Neural crest cell (in vitro differentiated cells): ENCODE measurements around the gene MDN1. TPM values are rescaled to one million over a fixed set of nuclear protein-coding genes. Genes with fewer than 3 reads are reported as not detected.
"Not testable (repeated sequence)": the region's sequence is repeated elsewhere in the genome, so short reads cannot be mapped to it uniquely, and the experiment has no call there.

ENCODE experiments used
- DNase-seq: peaks from one replicate; pipeline ENCODE4 v3.0.0; 2021; ENCODE audit warnings: low read depth, mixed read lengths, low spot score
- H3K27ac Mint-ChIP-seq: one replicate; pipeline ENCODE4 v1.8.0; 2021; ENCODE audit warnings: mild to moderate bottlenecking, mixed read lengths; ENCODE audit not compliant: unreplicated experiment
- H3K27me3 Mint-ChIP-seq: 2 replicates; pipeline ENCODE4 v1.8.0; 2021; ENCODE audit warnings: low read depth, mild to moderate bottlenecking, mixed read lengths
- H3K36me3 Mint-ChIP-seq: 2 replicates; pipeline ENCODE4 v1.8.0; 2021; ENCODE audit warnings: low read depth, mild to moderate bottlenecking, mixed read lengths
- H3K4me1 Mint-ChIP-seq: 2 replicates; pipeline ENCODE4 v1.8.0; 2021; ENCODE audit warnings: mixed read lengths
- H3K4me3 Mint-ChIP-seq: one replicate; pipeline ENCODE4 v1.8.0; 2021; ENCODE audit warnings: mild to moderate bottlenecking, mixed read lengths
- H3K9me3 Mint-ChIP-seq: 2 replicates; pipeline ENCODE4 v1.8.0; 2021; ENCODE audit warnings: mixed read lengths
- total RNA-seq: library from RNA; stranded (reverse); gene quantifications from 2 replicates; pipeline ENCODE4 v1.2.1, GENCODE V29; 2021
- TF ChIP-seq, protein P1 (sequence below): fragments of 200-600 bp; sonication (generic); conservative IDR thresholded peaks from 2 replicates; pipeline ENCODE4 v1.5.0; 2021; ENCODE audit warnings: antibody characterized with exemption, mild to moderate bottlenecking

MDN1 gene
- total RNA-seq, 1 donor from 2014 or later: 49.0 TPM

DNA sequence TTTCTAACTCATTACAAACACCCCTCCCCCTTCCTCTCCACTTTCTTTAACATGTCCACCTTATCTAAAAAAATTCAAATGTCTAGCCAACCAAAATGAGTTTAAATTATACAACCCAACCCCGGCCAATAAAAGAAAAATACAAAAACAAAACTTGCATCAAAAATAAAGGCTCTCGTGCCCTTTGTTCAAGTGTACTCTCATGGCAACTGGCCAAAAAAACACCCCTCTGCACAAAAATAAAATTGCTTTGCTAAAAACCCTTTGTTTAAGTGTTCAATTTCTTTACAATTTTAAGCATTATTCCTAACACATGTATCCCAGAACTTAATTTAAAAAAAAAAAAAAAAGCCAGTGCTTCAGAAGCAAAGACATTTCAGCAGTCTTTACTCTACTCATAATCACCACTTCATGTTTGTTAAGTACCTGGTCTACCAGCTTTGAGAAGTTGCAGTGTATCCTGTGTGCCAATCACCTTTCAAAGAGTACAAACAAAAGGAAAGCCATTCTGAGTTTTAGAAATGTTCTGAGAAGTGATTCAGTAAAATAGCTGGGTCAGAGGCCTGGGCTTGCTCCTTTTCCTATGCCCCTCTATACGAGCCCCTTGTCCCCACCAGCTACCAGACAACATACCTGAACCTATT, 87.5 kb downstream of the MDN1 start:
- H3K4me3 Mint-ChIP-seq: no peak overlapping the region
- no peaks in the 10 kb centered on the region for H3K27me3 Mint-ChIP-seq
- DNase-seq: no peak
- TF ChIP-seq, protein P1, sequence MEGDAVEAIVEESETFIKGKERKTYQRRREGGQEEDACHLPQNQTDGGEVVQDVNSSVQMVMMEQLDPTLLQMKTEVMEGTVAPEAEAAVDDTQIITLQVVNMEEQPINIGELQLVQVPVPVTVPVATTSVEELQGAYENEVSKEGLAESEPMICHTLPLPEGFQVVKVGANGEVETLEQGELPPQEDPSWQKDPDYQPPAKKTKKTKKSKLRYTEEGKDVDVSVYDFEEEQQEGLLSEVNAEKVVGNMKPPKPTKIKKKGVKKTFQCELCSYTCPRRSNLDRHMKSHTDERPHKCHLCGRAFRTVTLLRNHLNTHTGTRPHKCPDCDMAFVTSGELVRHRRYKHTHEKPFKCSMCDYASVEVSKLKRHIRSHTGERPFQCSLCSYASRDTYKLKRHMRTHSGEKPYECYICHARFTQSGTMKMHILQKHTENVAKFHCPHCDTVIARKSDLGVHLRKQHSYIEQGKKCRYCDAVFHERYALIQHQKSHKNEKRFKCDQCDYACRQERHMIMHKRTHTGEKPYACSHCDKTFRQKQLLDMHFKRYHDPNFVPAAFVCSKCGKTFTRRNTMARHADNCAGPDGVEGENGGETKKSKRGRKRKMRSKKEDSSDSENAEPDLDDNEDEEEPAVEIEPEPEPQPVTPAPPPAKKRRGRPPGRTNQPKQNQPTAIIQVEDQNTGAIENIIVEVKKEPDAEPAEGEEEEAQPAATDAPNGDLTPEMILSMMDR: no peak
- peaks cover 6% of the 10 kb centered on the region for H3K4me1 Mint-ChIP-seq
- H3K36me3 Mint-ChIP-seq: peaks cover 26% of the 10 kb centered on the region
- H3K27ac Mint-ChIP-seq: peak overlapping the region; percentile 2
- H3K9me3 Mint-ChIP-seq: no peaks in the 10 kb centered on the region

DNA sequence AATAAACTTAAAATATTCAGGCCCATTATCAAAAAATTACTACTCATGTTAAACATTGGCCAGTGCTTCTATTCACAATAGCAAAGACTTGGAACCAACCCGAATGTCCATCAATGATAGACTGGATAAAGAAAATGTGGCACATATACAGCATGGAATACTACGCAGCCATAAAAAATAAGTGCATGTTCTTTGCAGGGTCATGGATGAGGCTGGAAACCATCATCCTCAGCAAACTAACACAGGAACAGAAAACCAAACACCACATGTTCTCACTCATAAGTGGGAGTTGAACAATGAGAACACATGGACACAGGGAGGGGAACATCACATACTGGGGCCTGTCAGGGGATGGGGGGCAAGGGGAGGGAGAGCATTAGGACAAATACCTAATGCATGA, 88.3 kb downstream of the MDN1 start:
- H3K9me3 Mint-ChIP-seq, H3K4me3 Mint-ChIP-seq, H3K27me3 Mint-ChIP-seq, H3K4me1 Mint-ChIP-seq, H3K27ac Mint-ChIP-seq, DNase-seq: not testable (repeated sequence)
- H3K36me3 Mint-ChIP-seq: peaks cover 26% of the 10 kb centered on the region

DNA sequence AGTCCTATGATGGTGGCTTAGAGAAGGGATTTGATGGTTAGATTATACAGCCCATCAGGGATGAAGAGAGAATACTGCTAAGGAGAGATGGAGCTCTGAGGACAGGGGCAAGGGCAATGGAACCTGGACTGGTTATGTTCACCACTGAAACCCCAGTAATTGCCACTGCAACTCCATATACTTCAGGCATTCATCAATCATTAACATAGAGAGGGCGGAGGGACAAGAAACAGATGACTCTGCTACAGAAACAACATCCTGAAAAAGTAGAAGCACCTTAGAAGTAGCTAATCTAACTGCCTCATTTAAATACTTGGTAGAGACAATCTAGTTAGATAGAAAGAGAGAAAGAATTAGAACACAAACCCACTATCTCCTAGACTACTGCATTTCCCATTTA, 89.8 kb downstream of the MDN1 start:
- Mint-ChIP-seq H3K36me3 (peaks cover 23% of the 10 kb centered on the region), H3K4me3 (no peak overlapping the region), H3K27ac (no peak overlapping the region), H3K27me3 (no peaks in the 10 kb centered on the region), H3K4me1 (peaks cover 6% of the 10 kb centered on the region), H3K9me3 (no peaks in the 10 kb centered on the region)
- TF ChIP-seq, protein P1: no peak
- no peak for DNase-seq

DNA sequence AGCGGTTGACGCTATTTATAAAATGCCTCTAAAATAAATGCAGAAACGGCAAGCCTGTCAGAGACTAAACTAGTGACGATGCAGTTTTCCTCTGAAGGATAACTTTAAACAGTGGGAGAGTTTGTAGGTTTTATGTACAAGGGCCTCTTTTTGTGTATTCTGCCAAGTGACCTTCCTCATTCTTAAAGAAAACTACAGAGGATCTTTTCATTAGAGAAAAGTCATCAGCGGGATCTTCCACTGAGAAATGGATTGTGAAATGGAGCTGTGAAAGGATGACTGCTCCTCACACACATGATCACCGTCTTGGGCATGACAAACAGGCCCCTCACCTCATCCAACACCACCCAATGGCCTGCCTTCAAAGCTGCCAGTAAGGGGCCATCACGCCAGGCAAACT, 92.1 kb downstream of the MDN1 start:
- TF ChIP-seq, protein P1: no peak
- Mint-ChIP-seq H3K4me3 (no peak overlapping the region), H3K4me1 (peaks cover 3% of the 10 kb centered on the region), H3K27ac (peak overlapping the region; percentile 1), H3K27me3 (no peaks in the 10 kb centered on the region), H3K9me3 (no peaks in the 10 kb centered on the region), H3K36me3 (peaks cover 21% of the 10 kb centered on the region)
- no peak for DNase-seq

DNA sequence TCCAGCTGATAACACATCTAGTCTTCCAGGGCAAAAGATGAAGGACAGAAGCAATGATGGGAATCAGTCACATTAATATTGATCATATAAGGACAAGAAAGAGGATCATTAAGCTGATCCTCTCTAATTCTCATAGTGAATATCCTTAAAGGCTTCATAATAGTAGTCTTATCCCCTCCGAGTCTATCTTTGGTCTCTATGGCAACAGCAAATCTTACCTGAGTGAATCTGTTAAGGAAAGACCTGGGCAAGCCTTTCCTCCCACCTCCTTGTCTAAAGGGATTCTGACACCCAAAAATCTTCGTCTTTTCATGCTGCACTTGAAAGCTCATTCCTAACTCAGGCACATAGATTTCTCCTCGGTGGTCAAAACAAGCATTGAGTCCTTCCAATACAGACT, 94.6 kb downstream of the MDN1 start:
- peaks cover 9% of the 10 kb centered on the region for H3K36me3 Mint-ChIP-seq
- no peak for DNase-seq
- no peaks in the 10 kb centered on the region for H3K4me1 Mint-ChIP-seq
- no peaks in the 10 kb centered on the region for H3K9me3 Mint-ChIP-seq
- H3K27me3 Mint-ChIP-seq: no peaks in the 10 kb centered on the region
- no peak overlapping the region for H3K4me3 Mint-ChIP-seq
- TF ChIP-seq, protein P1: no peak
- no peak overlapping the region for H3K27ac Mint-ChIP-seq

DNA sequence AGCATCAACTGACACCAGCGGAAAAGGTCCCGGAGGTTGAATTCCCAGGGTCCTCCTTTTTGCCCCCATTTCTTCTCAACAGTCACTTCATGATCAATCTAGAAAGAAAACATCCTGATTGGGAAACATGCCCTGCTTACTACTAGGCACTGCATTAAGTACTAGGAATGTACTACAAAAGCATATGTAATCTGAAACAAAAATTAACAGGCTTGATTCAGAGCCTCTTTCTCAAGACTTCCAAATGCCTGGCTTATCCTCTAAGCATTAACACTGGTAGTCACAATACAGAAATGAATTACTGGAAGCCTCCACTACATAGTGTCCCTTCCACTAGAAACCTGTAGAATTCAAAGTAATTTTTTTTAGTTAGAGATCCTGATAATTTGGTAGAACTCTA, 96.5 kb downstream of the MDN1 start:
- no peaks in the 10 kb centered on the region for H3K27me3 Mint-ChIP-seq
- no peaks in the 10 kb centered on the region for H3K4me1 Mint-ChIP-seq
- no peak overlapping the region for H3K4me3 Mint-ChIP-seq
- H3K36me3 Mint-ChIP-seq: peaks cover 9% of the 10 kb centered on the region
- no peaks in the 10 kb centered on the region for H3K9me3 Mint-ChIP-seq
- TF ChIP-seq, protein P1: no peak
- no peak overlapping the region for H3K27ac Mint-ChIP-seq
- no peak for DNase-seq
